Activated CD4-positive, CD25-positive, alpha-beta regulatory T cell treated with anti-CD3 and anti-CD28 coated beads, Interleukin-2, amount 50 U/mL, for 72 hours (primary cell): Measurements from ENCODE around the gene WASF2.

Experiments
- DNase-seq: peaks from one replicate; pipeline ENCODE4 v3.0.0; 2021

The WASF2 gene

GRCh38 chr1:27372022-27372807 is 117.8 kb downstream of the WASF2 start:
- no peak for DNase-seq

DNA sequence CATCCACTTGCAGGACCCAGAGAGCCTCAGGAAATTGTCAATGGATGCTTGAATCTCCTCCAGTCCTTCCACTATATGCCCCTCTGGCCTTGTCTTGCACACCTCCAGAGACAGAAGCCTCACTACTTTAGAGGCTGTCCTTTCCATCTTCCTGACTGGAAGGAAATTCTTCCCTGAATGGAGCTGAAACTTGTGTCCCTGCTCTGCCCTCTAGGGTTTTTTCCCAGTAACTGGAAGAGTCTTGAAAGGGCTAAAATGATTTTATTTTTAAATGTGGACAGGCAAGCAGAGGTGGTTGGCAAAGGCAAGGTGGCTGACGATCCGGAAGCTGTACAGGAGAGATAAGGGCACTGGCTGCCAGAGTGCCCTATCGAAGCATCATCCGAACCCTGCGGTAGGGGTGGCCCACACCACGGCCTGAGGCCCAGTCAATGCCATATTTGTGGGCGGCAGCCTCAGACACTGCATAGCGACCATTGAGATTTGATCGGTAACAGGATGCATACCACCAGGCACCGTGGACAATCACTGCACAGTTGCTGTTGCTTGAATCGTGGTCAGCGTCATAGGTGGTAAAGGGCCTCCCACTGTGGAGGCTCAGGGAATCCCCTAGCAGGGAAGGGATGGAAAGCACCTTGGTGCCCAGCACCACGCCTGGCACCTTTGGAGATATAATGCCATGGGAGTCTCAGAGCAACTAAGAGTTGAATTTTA is 120.9 kb downstream of the WASF2 start:
- no peak for DNase-seq

DNA sequence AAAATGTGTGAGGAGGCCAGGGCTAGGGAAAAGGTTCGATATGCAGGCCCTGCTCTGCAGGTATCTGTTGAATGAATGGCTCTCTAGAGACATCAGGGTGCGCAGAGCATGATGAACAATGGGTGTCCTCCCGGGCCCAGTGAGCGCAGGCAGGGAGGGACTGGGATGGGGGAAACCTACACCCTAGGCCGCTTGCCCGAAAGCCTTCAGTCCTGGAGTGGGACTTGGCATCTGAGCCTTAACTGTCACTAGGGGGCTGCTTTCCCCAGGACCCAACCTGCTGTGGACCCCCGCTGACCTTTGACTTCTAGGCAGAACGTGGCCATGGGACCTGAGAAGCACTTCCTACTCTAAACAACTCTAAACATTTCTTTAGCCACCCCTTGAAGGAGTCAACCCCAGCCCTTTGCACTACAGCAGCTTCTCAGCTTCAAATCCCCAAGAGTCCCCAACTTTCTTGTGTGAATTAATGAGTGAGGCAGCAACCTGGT is 122.8 kb downstream of the WASF2 start:
- DNase-seq = no peak

GRCh38 chr1:27366411-27367159 is 123.4 kb downstream of the WASF2 start, which contains the start of gene MAP3K6:
Gene MAP3K6 (minus strand): TSS chr1:27366961. CDS start chr1:27366597, 364 bp downstream.
- peak; percentile 49 for DNase-seq

DNA sequence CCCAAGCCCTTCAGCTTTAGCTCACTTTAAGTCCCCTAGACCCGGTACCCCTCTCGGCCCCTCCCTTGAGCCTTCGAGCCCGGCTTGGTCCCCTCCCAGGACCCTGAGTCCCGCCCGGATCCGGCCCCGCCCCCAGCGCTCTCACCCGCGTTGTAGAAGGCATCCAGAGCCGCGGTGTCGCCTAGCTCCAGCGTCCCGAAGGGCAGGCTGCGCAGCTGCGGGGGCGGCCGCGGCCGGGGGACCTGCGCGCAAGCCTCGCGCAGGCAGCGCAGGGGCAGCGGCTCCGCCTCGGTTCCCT is 123.9 kb downstream of the WASF2 start:
- peak; percentile 75 for DNase-seq

DNA sequence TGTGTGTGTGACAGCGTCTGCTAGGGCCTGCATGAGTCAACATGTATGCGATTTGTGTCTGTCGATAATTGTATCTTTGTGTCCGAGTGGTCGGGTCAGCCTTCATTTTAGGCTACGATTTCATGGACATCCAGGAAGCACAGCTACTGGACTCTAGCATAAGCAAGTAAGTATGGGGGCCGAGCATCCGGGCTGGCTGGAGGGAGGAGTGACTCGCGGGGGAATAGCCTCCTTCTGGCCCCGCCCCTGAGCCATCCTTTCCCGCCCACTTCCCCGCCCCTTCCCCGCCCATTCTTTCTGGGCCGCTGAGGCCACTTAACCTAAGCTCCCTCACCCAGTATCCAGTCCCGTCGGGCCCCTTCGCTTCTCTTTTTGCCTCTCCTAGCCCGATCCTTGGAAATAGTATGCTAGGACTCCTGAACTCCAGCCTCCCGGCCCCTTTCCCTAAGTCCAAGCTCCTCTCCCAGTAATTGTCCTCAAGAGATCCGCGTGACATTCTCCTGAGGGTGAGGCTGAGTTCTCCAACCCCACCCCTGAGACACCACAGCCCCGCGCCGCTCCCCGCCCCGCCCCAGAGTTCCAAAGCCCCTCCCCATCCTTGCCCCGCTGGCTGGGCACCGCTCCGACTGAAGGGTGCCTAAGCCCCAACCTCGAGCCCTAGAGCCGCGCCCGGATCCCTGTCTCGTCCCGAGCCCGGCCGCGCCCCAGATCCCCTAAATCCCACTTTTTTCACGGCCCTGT is 124.4 kb downstream of the WASF2 start:
- peak; percentile 72 for DNase-seq

GRCh38 chr1:27364696-27365371 is 125.1 kb downstream of the WASF2 start:
- no peak for DNase-seq

DNA sequence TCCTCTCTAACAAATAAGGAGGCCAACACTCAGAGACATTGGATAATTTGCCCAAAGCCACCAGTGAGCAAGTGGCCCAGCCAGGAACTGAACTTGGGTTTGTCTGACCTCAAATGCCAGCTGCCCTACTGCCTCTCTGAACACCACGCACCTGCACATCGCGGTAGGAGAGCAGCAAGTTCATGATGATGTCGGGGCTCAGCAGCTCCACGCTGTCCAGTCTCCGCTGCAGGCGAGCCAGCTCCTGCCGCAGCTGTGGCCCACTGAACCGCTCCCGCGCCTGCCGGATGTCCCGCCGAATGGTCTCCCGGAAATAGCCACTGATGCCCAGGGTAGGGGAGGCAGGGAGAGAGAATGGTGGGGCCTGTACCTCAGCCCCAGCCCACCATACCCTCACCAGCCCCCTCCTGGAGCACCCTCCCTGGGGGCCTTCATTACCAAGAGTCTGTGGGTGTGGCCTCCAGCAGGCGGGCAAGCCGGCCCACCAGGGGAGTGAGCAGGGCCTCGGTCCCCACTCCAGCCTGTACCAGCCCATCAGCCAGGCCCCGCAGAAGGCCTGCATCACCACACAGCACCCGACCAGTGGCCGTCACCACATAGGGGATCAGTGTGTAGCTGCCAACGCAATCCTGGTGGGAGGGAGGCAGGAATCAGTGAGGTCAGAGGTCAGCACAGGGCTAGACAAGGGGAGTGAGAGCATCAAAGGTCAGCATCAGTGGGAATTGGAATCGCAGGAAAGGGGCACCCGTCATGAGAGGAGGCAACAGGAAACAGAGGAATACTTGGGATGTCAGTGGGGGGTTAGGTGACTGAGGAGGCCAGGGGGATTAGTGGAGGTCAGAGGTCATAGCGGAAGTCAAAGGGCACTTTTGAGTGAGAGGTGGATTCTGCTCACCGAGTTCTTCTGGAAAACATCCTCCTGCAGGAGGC is 125.9 kb downstream of the WASF2 start:
- DNase-seq = no peak

DNA sequence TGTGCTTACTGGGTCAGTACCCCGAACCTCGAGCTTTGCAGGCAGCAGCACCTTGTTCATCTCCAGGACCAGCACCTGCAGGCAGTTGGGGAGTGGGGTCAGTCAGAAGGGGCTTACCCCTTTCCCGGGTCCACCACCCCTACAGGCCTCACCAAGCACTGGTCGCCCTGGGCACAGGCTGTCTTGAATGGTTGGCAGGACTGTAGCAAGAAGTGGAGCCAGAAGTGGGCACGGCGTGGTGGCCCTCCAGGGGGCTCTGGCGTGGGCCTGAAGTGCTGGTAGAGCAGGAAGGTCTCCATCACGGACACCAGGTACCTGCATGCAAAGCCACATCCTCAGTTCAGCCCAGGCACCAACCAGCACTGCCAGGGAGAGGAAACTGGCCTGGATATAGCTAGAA is 128.4 kb downstream of the WASF2 start:
- DNase-seq = no peak

DNA sequence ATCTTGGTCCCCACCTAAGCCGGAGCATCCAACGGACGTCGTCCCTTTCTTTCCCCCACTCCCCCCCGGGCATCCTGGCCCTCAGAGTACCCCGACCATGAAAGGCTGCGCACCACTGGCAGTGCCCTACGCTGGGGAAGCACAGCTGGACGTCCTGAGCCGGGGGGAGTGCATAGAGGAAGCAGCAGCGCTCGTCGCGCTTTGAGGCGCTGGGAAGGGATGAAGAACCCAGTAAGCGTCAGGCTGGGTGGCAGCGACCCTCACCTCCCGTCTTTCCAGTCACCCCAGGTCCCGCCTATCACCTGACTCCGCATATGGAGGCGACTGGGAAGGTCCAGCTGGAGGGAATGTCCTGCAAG is 128.9 kb downstream of the WASF2 start:
- DNase-seq = no peak

GRCh38 chr1:27360159-27361043 is 129.6 kb downstream of the WASF2 start:
- DNase-seq = peak; percentile 56

DNA sequence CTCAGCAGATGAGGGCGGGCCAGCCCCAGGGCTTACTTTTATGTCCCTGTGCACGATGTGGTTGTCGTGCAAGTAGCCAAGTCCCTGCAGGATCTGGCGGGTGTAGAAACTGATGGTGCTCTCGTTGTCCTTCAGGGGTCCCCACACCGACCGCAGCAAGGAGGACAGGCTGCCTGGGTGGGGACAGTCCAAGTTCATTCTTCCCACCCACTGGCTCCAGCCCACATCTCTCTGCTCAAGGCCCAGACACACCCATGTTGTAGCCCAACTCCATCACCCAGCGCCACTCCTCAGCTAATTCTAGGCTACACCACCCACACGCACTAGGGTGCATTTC is 130.2 kb downstream of the WASF2 start:
- DNase-seq = no peak

DNA sequence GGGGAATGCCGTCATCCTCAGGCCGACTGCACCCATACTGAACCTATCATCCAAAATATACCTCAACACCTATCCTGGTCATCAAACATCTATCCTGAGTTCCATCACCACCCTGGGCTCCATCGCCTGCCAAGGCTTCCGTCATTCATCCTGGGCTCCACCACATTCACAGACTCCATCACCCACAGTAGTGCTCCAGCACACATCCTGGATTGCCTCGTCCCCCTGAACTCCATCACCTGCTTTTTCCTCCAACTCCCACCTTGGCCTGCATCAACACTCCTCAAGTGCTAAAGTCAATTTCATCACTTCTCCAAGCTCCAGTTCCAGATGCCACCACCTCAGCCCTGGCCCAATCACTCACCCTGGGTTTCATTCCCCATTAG is 131.0 kb downstream of the WASF2 start:
- DNase-seq = no peak

DNA sequence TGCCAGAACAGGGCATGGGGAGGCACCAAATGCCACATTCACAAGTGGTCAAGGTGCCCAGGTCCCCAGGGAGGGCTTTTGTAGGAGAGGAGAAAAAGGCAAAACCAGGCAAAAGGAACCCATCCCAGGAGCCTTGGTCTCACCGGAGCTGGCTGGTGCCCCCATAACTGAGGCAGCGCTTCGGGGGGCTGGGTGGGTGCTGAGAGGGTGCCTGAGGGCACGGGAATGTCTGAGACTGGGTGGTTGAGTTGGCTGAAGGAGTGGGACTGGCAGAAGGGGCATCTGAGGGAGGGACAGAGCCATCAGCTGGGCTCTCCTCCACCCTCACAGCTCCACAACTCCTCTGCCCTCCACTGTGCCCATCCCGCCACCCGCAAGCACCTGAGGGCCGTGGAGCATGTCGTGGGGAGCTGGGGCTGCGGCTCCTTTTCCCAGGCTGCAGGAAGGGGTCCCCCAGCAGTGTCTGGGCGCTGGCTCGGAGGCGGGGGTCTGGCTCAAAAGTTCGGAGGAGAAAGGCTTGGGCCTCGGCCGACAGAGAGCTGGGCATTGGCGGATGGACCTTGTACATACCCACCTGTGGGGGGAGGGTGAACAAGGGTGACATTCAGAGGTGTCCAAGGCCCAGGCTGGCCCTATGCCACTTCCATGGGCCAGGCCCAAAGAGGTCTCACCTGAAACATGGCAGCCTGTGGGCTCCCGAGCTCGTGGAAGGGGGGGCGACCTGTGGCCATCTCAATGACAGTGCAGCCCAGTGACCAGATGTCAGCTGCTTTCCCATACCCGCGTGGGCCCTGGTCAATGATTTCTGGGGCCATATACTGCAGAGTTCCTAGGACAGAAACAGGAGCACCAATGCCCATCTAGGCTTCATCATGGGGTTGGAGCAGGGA is 131.7 kb downstream of the WASF2 start:
- DNase-seq = no peak

DNA sequence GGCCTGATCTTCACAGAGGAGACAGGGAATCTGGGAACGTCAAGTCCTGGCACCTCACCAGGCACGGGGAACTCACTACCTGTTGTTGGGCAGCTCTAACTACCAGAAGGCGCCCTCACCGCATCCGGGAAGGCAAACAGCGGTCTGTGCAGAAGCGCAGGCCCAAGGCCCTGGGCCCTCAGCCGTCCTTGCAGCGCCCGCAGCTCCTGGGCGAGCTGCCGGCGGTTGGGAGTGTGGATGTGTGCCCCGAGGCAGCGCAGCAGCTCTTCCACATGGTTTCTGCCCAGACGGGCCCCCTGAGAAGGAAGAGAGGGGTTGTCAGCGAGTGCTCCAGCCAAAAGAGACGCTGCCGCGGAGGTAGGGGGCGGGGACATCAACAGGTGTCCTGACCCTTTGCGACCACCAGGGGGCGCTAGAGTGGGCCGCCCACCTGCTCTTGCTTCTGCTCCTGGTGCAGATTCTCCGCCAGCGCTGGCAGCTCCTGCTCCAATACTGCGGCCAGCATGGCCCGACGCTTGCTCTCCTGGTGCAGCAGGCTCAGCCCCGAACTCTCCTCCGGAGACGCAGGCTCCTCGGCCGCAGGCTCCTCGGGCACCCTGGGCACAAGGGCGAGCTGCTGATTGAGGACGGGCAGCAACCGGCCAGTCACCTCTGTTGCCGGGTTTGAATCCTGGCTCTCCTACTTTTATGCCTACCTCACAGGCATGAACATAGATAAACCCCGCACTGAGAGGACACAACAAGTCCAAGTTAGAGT is 132.5 kb downstream of the WASF2 start:
- peak; percentile 84 for DNase-seq

DNA sequence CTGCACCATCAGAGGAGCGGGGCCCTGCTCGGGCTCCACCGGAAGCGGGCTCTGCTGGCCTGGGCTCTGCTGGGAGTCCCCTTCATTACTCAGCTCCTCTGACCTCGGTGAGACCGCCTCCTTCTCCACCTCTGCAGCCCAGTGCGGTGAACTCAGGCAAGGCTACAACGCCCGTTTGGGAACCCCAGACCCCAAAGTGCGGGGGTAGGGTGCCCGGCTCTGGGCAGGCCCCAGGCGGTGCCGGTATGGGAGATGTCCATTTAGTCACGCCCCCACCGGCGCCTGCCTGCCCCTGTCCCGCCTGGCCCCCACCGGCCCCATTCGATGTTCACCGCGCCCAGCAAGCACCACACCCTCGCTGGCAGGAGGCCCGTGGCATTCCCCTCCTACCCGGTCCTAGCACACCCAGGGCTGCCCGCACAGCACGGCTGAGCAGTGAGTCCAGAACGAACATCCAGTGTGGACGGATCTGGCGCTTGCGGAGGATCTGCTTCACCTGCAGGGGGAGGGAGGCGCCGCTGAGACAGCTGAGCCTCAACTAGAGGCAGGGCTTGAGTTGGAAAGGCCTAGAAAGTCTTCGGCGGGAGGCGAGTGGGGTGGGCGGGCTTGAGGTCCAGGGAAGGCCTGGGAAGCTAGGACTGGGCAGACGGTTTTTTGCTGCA is 133.2 kb downstream of the WASF2 start:
- peak; percentile 44 for DNase-seq

DNA sequence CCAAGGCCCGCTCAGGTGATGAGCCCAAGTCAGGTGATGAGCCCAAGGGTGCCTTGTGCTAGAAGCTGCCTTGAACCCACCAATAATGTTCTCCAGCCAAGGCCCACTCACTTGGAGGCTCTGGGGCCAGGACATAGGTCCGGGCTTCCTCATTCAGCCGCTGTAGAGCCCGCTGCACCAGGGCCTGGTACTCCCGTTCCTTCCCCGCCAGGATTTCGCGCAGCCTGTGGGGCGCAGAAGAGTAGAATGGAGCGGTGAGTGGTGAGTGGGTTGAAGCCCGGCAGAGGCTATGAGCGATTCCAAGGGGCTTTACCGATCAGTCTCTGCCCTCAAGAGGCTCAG is 133.7 kb downstream of the WASF2 start:
- DNase-seq = no peak

DNA sequence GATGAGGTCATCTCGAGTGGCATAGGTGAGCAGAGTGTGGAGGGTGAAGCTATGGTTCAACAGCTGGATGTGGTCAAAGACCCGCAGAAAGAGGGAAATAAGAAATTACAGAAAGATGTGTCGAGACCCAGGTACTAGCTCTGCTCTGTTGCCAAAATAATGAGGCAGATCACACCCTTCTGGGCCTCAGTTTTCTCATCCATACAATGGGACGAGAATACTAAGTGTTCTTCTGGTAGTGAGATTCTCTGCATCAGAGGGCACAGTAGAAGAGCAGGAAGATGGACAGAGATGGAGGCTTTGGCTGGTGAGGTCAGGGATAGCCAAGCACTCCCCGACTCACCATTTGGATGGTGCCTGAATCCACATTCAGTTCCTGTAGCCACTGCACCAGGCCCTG is 134.3 kb downstream of the WASF2 start:
- DNase-seq = no peak
